RWPE2 (cell line): ENCODE data around the gene OTX1.

Experiments
- ATAC-seq: fragments of 200-7000 bp; cut with Tn5 transposase; 3 replicates; pipeline ENCODE4 v1.9.1; 2021; ENCODE audit warnings: low read depth
- DNase-seq: peaks from one replicate; pipeline ENCODE4 v3.0.0-alpha.2; 2020; ENCODE audit warnings: low spot score
- H3K27ac ChIP-seq: fragments of 450-650 bp; 2 replicates; pipeline ENCODE4 v1.5.1; 2017; ENCODE audit warnings: mild to moderate bottlenecking; ENCODE audit not compliant: poor library complexity, severe bottlenecking
- H3K27me3 ChIP-seq: fragments of 250-450 bp; sonication (Bioruptor Pico); 2 replicates; pipeline ENCODE4 v1.5.1; 2021; ENCODE audit warnings: mild to moderate bottlenecking, moderate library complexity; ENCODE audit not compliant: insufficient read depth, poor library complexity, severe bottlenecking
- H3K36me3 ChIP-seq: fragments of 250-450 bp; sonication (Bioruptor Pico); 2 replicates; pipeline ENCODE4 v1.5.1; 2020; ENCODE audit warnings: low read depth, mild to moderate bottlenecking, moderate library complexity
- H3K4me1 ChIP-seq: fragments of 250-450 bp; sonication (Bioruptor Pico); 2 replicates; pipeline ENCODE4 v1.5.1; 2021; ENCODE audit warnings: mild to moderate bottlenecking, moderate library complexity; ENCODE audit not compliant: insufficient read depth, poor library complexity, severe bottlenecking
- H3K4me3 ChIP-seq: fragments of 250-450 bp; sonication (Bioruptor Pico); 2 replicates; pipeline ENCODE4 v1.5.1; 2021; ENCODE audit warnings: mild to moderate bottlenecking, moderate library complexity; ENCODE audit not compliant: severe bottlenecking
- H3K9me3 ChIP-seq: fragments of 250-450 bp; sonication (Bioruptor Pico); 2 replicates; pipeline ENCODE4 v1.5.1; 2021; ENCODE audit warnings: mild to moderate bottlenecking, moderate library complexity; ENCODE audit not compliant: severe bottlenecking
- TF ChIP-seq, protein P1 (sequence below): fragments of 450-650 bp; IDR thresholded peaks from one replicate; pipeline ENCODE4 v1.5.1; 2017; ENCODE audit warnings: mild to moderate bottlenecking, moderate library complexity; ENCODE audit not compliant: poor library complexity, severe bottlenecking

OTX1 gene

DNA sequence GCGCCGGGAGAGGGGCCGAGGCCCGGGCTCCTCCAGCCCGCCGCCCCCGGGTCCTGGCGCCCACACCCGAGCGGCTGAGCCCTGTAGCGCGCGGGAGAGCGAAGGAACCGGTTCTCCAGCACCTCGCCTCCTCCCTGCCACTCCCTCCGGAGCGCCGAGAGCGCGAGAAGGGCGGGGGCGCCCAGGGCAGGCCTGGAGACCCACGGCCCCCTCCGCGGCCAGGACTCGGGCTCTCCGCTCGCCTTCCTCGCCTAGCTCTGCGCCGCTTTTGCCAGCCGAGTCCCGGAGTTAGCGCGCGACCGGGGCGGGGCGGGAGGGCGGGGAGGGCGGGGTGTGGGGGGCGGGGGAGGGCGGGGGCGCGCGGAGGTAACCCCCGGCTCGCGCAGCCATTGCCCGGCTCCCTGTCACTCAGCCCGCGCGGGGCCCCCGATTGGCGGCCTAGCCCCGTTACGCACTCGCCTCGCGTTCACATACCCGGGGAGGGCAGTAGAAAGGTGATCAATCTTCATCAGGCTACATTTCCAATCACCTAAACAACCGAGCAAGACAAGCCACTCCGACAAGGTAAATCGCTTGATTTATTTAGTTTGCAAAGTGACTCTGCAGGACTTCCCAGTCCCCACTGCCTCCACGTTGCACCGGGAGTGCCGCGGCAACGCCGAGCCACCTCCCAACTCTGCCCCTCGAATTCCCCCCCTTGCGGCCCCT, at the start of gene OTX1:
Gene OTX1 (plus strand): TSS at position 497 of the 708 bp plus-strand sequence. CDS start 2,161 bp downstream, outside the sequence.
- Histone ChIP-seq H3K4me1 (no peaks in the 10 kb centered on the region), H3K27me3 (no peaks in the 10 kb centered on the region), H3K9me3 (no peaks in the 10 kb centered on the region), H3K4me3 (peak within 1 kb of the TSS; percentile 92), H3K27ac (peak within 1 kb of the TSS; percentile 57), H3K36me3 (peaks cover 5% of the 10 kb centered on the region; the same call in 1 of the 2 replicates)
- ATAC-seq = peak; percentile 86
- TF ChIP-seq, protein P1, sequence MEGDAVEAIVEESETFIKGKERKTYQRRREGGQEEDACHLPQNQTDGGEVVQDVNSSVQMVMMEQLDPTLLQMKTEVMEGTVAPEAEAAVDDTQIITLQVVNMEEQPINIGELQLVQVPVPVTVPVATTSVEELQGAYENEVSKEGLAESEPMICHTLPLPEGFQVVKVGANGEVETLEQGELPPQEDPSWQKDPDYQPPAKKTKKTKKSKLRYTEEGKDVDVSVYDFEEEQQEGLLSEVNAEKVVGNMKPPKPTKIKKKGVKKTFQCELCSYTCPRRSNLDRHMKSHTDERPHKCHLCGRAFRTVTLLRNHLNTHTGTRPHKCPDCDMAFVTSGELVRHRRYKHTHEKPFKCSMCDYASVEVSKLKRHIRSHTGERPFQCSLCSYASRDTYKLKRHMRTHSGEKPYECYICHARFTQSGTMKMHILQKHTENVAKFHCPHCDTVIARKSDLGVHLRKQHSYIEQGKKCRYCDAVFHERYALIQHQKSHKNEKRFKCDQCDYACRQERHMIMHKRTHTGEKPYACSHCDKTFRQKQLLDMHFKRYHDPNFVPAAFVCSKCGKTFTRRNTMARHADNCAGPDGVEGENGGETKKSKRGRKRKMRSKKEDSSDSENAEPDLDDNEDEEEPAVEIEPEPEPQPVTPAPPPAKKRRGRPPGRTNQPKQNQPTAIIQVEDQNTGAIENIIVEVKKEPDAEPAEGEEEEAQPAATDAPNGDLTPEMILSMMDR = no peak
- DNase-seq = peak; percentile 82

DNA sequence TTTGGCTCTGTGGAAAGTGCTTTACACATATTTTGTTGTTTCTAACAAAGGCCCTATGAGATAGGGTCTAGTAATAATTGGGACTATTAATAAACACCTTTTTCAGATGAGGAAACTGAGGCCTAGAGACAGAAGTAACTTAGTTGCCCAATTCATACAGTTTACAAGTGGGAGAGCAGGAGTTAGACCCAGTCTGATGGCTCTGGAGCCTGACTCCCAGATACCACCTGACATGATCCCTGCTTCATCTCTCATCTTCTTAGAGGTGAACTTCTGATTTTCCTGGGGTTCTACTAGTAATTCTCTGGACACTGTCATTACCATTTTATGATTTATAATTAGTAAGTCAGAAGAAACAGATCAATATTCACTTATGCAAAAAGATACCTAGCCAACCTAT, 49.1 kb upstream of the OTX1 start:
- peaks cover 84% of the 10 kb centered on the region for H3K36me3 ChIP-seq
- H3K27ac ChIP-seq = no peak overlapping the region
- TF ChIP-seq, protein P1 = no peak
- ATAC-seq (no peak), DNase-seq (no peak)
- H3K4me1 ChIP-seq = peaks cover 29% of the 10 kb centered on the region
- H3K9me3 ChIP-seq = no peaks in the 10 kb centered on the region
- H3K27me3 ChIP-seq = no peaks in the 10 kb centered on the region
- no peak overlapping the region for H3K4me3 ChIP-seq

DNA sequence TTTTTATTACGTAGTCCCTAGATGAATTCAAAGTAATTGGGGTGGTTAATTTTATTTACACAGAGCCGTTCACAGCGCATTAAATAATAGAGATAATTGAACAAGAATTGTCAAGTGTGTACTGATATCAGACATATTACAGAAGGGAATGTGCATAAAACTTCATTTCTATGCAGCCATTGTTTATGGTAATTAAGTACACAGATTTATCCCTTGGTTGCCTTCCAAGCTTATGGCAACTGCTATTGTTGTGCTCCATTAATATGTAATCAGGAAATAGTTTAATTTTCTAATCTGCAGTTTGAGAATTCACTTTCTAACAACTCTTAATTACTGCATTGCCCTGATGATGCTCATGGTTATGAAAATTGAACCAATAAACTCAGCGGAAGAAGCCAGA, 47.3 kb upstream of the OTX1 start:
- Histone ChIP-seq H3K27ac (no peak overlapping the region), H3K36me3 (peaks cover 78% of the 10 kb centered on the region), H3K9me3 (no peaks in the 10 kb centered on the region), H3K27me3 (no peaks in the 10 kb centered on the region), H3K4me1 (peaks cover 24% of the 10 kb centered on the region), H3K4me3 (no peak overlapping the region)
- DNase-seq (no peak), ATAC-seq (no peak)
- TF ChIP-seq, protein P1 = no peak

GRCh38 chr2:63007813-63008458, 42.7 kb upstream of the OTX1 start:
- TF ChIP-seq, protein P1 = no peak
- Histone ChIP-seq H3K4me3 (no peak overlapping the region), H3K4me1 (no peaks in the 10 kb centered on the region), H3K27me3 (no peaks in the 10 kb centered on the region), H3K9me3 (no peaks in the 10 kb centered on the region), H3K36me3 (peaks cover 78% of the 10 kb centered on the region), H3K27ac (no peak overlapping the region)
- DNase-seq = no peak
- no peak for ATAC-seq

GRCh38 chr2:63008838-63009237, 41.8 kb upstream of the OTX1 start:
- DNase-seq (no peak), ATAC-seq (no peak)
- TF ChIP-seq, protein P1 = no peak
- peaks cover 79% of the 10 kb centered on the region for H3K36me3 ChIP-seq
- no peaks in the 10 kb centered on the region for H3K4me1 ChIP-seq
- no peaks in the 10 kb centered on the region for H3K27me3 ChIP-seq
- H3K9me3 ChIP-seq = no peaks in the 10 kb centered on the region
- no peak overlapping the region for H3K27ac ChIP-seq
- no peak overlapping the region for H3K4me3 ChIP-seq
